Sigmoid colon (tissue), 7 donors: ENCODE data around the gene DAPK2. TPM values are rescaled to one million over a fixed set of nuclear protein-coding genes. Genes with fewer than 3 reads are reported as not detected.

Experiments used
- DNase-seq: peaks from one replicate; pipeline ENCODE4 v3.0.0-alpha.2; 2019
- H3K27ac ChIP-seq, 4 donors: fragments of 200-600 bp; sonication (generic); one replicate each; pipeline ENCODE4 v1.5.1; 2016 to 2019; ENCODE audit warnings: mild to moderate bottlenecking in 1 of 4
- H3K27me3 ChIP-seq, 3 donors: fragments of 200-600 bp; sonication (generic); one replicate each; pipeline ENCODE4 v1.5.1; 2019; ENCODE audit warnings: mild to moderate bottlenecking in 1 of 3
- H3K36me3 ChIP-seq, 4 donors: fragments of 200-600 bp; sonication (generic); one replicate each; pipeline ENCODE4 v1.5.1; 2016 to 2019
- H3K4me1 ChIP-seq, 4 donors: fragments of 200-600 bp; sonication (generic); one replicate each; pipeline ENCODE4 v1.5.1; 2017 to 2019
- H3K4me3 ChIP-seq, 4 donors: fragments of 200-600 bp; sonication (generic); one replicate each; pipeline ENCODE4 v1.5.1; 2017 to 2019; ENCODE audit warnings: mild to moderate bottlenecking in 2 of 4, moderate library complexity in 1 of 4
- H3K9me3 ChIP-seq, 4 donors: fragments of 200-600 bp in 3 of 4; sonication (generic) in 3 of 4; one replicate each; pipeline versions ENCODE4 v1.5.1 to v1.6.1; 2013 to 2019
- EP300 ChIP-seq, 4 donors: sonication (generic); formaldehyde crosslinking; IDR thresholded peaks; one replicate each; pipeline ENCODE4 v1.6.1; 2017; ENCODE audit warnings: antibody characterized with exemption in 4 of 4
- POLR2A ChIP-seq, 2 donors: fragments of 450-650 bp; IDR thresholded peaks; one replicate each; pipeline ENCODE4 v1.6.1; 2016; ENCODE audit warnings: antibody characterized with exemption in 2 of 2, mild to moderate bottlenecking in 2 of 2, moderate library complexity in 2 of 2
- POLR2AphosphoS5 ChIP-seq, 4 donors: sonication (generic); formaldehyde crosslinking; IDR thresholded peaks; one replicate each; pipeline ENCODE4 v1.6.1; 2017; ENCODE audit warnings: antibody characterized with exemption in 4 of 4
- WGBS, 2 donors: extraction: QIAGEN DNeasy Blood & Tissue Kit; methylation state at CpG; one replicate each; pipeline ENCODE4 v1.1.7; 2013; 5-methylcytosine and 5-hydroxymethylcytosine counted together
- intact Hi-C: fragments of 100-400 bp; cut with DNase I; formaldehyde crosslinking; loops from one replicate; pipeline ENCODE4 v1.15.1; 2023
- polyA plus RNA-seq, 3 donors: library from polyadenylated mRNA; stranded (reverse); fragments of 200-250 nt; gene quantifications; one replicate each; pipeline ENCODE4 v1.2.3, GENCODE V29; 2013
- total RNA-seq, 4 donors: library from RNA; depleted of rRNA; stranded (reverse); fragments of >200 nt; gene quantifications; one replicate each; pipeline ENCODE4 v1.1.0, GENCODE V29; 2016
- TF ChIP-seq, protein P1 (sequence below), 4 experiments: fragments of 450-650 bp in 3 of 4; fragments of 200-600 bp in 1 of 4; IDR thresholded peaks; one replicate each; pipeline ENCODE4 v1.5.1; 2016 to 2019; ENCODE audit warnings: antibody characterized with exemption in 4 of 4, mild to moderate bottlenecking in 3 of 4, moderate library complexity in 2 of 4
- donor health status: healthy with polysubstance abuse.
- donor health status: Bipolar disorder and iron deficiency.
- donor health status: healthy.

Gene DAPK2
- total and polyA plus RNA-seq, 7 donors = 2.1 to 27.7 (median 5.5) TPM

DNA sequence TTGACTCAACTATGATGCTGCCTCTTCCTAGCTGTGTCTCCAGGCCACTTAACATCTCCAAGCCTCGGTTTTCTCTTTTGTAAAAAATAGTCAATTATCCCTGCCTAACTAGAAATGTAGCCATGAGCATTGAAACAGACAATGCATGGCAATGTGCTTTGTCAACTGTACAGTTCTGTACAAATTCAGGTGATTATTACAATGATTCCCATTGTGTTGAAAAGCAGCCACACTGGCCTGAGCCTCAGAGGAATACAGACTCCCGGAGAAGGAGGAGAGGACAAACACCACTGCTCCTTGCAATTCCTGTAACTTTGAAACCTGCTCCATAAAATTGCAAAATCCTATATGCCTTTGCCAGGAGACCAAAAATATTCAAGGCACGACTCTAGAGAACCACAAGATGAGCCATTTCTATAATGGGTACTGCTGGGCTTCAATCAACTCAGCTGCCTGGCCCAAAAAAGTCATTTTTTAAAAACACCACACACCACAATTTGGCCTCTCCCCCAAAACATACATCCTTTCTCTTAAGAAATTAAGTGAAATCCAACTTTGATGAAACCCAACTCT lies 28.6 kb downstream of the DAPK2 start:
- Histone ChIP-seq H3K27ac (no peak overlapping the region), H3K36me3 (no peaks in the 10 kb centered on the region), H3K4me1 (peaks cover 0 to 8% (median 5%) of the 10 kb centered on the region in 4 donors), H3K9me3 (no peaks in the 10 kb centered on the region), H3K27me3 (no peaks in the 10 kb centered on the region), H3K4me3 (no peak overlapping the region)
- TF ChIP-seq, protein P1, sequence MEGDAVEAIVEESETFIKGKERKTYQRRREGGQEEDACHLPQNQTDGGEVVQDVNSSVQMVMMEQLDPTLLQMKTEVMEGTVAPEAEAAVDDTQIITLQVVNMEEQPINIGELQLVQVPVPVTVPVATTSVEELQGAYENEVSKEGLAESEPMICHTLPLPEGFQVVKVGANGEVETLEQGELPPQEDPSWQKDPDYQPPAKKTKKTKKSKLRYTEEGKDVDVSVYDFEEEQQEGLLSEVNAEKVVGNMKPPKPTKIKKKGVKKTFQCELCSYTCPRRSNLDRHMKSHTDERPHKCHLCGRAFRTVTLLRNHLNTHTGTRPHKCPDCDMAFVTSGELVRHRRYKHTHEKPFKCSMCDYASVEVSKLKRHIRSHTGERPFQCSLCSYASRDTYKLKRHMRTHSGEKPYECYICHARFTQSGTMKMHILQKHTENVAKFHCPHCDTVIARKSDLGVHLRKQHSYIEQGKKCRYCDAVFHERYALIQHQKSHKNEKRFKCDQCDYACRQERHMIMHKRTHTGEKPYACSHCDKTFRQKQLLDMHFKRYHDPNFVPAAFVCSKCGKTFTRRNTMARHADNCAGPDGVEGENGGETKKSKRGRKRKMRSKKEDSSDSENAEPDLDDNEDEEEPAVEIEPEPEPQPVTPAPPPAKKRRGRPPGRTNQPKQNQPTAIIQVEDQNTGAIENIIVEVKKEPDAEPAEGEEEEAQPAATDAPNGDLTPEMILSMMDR (IDR thresholded peaks at IDR 0.05) = no peak
- TF ChIP-seq POLR2A (IDR thresholded peaks at IDR 0.05) = no peak
- TF ChIP-seq EP300 (IDR thresholded peaks at IDR 0.05) = no peak
- no peak for TF ChIP-seq POLR2AphosphoS5 (IDR thresholded peaks at IDR 0.05)
- WGBS, 2 donors = 60 to 76% methylated on average over 3 of the region's 3 CpGs
- intact Hi-C loops = no loop called here
- DNase-seq = no peak

DNA sequence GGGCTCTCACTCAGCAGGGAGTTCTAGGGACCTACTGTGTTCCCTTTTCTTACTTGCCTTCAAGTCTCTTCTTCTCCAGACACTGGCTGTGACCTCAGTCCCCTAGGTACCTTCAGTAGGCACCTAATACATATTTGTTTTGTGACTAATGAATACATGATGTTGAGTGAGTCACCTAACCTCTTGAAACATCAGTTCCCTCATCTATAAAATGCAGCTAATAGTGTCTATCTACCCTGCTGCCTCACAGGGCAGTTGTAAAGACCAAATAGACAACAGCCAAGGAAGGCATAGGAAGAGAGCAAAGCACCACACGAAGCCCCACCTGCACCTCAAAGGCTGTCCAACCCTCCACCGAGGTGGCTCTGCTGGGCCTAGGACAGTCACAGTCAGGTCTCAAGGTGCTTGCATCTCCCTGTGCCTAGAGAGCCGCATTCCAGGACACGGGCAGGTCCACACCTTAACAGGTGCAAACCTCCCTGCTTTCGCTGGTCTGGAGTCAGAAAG lies 29.1 kb downstream of the DAPK2 start:
- TF ChIP-seq EP300 (IDR thresholded peaks at IDR 0.05) (no peak), POLR2A (IDR thresholded peaks at IDR 0.05) (no peak), POLR2AphosphoS5 (IDR thresholded peaks at IDR 0.05) (no peak)
- TF ChIP-seq, protein P1 (IDR thresholded peaks at IDR 0.05) = no peak
- Histone ChIP-seq H3K4me3 (no peak overlapping the region), H3K27me3 (no peaks in the 10 kb centered on the region), H3K9me3 (no peaks in the 10 kb centered on the region), H3K27ac (no peak overlapping the region), H3K4me1 (peaks cover 0 to 6% (median 4%) of the 10 kb centered on the region in 4 donors), H3K36me3 (no peaks in the 10 kb centered on the region)
- WGBS, 2 donors = 79 to 89% methylated on average over 5 of the region's 5 CpGs
- intact Hi-C loops = no loop called here
- no peak for DNase-seq

DNA sequence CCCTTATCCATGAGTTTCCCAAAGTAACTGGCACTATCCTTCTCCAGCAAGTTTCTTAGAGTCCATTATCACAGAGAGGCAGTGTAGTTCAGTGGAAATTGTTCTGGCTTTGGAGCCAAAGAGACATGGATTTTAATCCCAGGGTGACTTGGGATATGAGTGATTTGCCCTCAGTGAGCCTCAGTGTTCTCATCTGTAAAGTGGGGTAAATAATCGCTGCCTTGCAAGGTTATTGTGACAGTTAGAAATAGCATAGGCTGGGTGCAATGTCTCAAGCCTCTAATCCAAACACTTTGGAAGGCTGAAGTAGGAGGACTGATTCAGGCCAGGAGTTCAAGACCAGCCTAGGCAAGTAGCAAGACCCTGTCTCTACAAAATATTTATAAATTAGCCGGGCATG lies 30.0 kb downstream of the DAPK2 start:
- no peaks in the 10 kb centered on the region for H3K27me3 ChIP-seq
- no peak overlapping the region for H3K4me3 ChIP-seq
- H3K36me3 ChIP-seq = no peaks in the 10 kb centered on the region
- 94 to 98% methylated on average over 2 of the region's 2 CpGs for WGBS, 2 donors
- no peaks in the 10 kb centered on the region for H3K9me3 ChIP-seq
- H3K4me1 ChIP-seq = no peaks in the 10 kb centered on the region
- no peak overlapping the region for H3K27ac ChIP-seq
- TF ChIP-seq EP300 (IDR thresholded peaks at IDR 0.05) (no peak), POLR2AphosphoS5 (IDR thresholded peaks at IDR 0.05) (no peak), POLR2A (IDR thresholded peaks at IDR 0.05) (no peak)
- TF ChIP-seq, protein P1 (IDR thresholded peaks at IDR 0.05) = no peak
- intact Hi-C loops = no loop called here
- DNase-seq = no peak

DNA sequence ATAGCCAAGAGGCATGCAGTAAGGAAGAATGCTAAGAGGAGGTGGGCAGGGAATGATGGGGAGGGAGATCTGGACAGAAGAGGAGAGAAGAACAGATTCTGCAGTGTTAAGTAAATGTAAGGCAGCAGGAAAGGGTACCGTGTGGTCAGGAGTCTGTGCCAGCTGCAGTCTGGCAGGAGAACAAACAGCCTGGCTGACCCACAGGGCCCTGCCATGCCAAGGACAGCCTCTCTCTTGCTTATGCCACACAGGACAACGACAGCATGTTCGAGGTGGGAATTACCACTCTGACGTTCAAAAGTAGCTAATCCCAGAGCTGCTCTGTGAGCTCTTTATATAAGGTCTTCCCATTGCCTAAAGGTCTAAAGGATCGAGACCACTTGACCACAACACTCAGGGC lies 31.3 kb downstream of the DAPK2 start:
- intact Hi-C loops = no loop called here
- Histone ChIP-seq H3K36me3 (no peaks in the 10 kb centered on the region), H3K4me1 (no peaks in the 10 kb centered on the region), H3K27ac (no peak overlapping the region), H3K4me3 (no peak overlapping the region), H3K9me3 (no peaks in the 10 kb centered on the region), H3K27me3 (no peaks in the 10 kb centered on the region)
- DNase-seq = no peak
- TF ChIP-seq POLR2A (IDR thresholded peaks at IDR 0.05) = no peak
- TF ChIP-seq, protein P1 (IDR thresholded peaks at IDR 0.05) = no peak
- no peak for TF ChIP-seq POLR2AphosphoS5 (IDR thresholded peaks at IDR 0.05)
- TF ChIP-seq EP300 (IDR thresholded peaks at IDR 0.05) = no peak
- WGBS, 2 donors = 70 to 80% methylated on average over 5 of the region's 5 CpGs
